Glutamatergic neuron (in vitro differentiated cells): Measurements from ENCODE around the gene STRA6. TPM values are rescaled to one million over a fixed set of nuclear protein-coding genes. Genes with fewer than 3 reads are reported as not detected.

ENCODE experiments used
- DNase-seq: peaks from one replicate; pipeline ENCODE4 v3.0.0; 2022
- H3K27ac Mint-ChIP-seq: one replicate; pipeline ENCODE4 v1.8.0; 2020; ENCODE audit warnings: mild to moderate bottlenecking, mixed read lengths, inconsistent platforms; ENCODE audit not compliant: unreplicated experiment
- H3K27me3 Mint-ChIP-seq: one replicate; pipeline ENCODE4 v1.8.0; 2020; ENCODE audit warnings: mild to moderate bottlenecking, moderate library complexity, mixed read lengths, inconsistent platforms; ENCODE audit not compliant: unreplicated experiment
- H3K36me3 Mint-ChIP-seq: one replicate; pipeline ENCODE4 v1.8.0; 2020; ENCODE audit warnings: mild to moderate bottlenecking, mixed read lengths, inconsistent platforms; ENCODE audit not compliant: unreplicated experiment
- H3K4me1 Mint-ChIP-seq: one replicate; pipeline ENCODE4 v1.8.0; 2020; ENCODE audit warnings: mild to moderate bottlenecking, low read depth, mixed read lengths, inconsistent platforms; ENCODE audit not compliant: unreplicated experiment
- H3K4me3 Mint-ChIP-seq: one replicate; pipeline ENCODE4 v1.8.0; 2020; ENCODE audit warnings: mild to moderate bottlenecking, mixed read lengths, inconsistent platforms; ENCODE audit not compliant: unreplicated experiment
- H3K9me3 Mint-ChIP-seq: one replicate; pipeline ENCODE4 v1.8.0; 2020; ENCODE audit warnings: mild to moderate bottlenecking, moderate library complexity, mixed read lengths, inconsistent platforms; ENCODE audit not compliant: unreplicated experiment
- total RNA-seq: library from RNA; stranded (reverse); fragmentation: NEBNext Ultra II Directional; extraction: Animal tissue kit (Norgen Biotek cat#: 25700); gene quantifications from one replicate; pipeline ENCODE4 v1.2.1, GENCODE V29; 2021; ENCODE audit not compliant: unreplicated experiment
- TF ChIP-seq, protein P1 (sequence below): fragments of 200-600 bp; sonication (generic); IDR thresholded peaks from one replicate; pipeline ENCODE4 v1.5.0; 2021; ENCODE audit not compliant: partially characterized antibody, unreplicated experiment

Gene STRA6
- total RNA-seq, 1 donor from 2014 or later: 8.4 TPM

DNA sequence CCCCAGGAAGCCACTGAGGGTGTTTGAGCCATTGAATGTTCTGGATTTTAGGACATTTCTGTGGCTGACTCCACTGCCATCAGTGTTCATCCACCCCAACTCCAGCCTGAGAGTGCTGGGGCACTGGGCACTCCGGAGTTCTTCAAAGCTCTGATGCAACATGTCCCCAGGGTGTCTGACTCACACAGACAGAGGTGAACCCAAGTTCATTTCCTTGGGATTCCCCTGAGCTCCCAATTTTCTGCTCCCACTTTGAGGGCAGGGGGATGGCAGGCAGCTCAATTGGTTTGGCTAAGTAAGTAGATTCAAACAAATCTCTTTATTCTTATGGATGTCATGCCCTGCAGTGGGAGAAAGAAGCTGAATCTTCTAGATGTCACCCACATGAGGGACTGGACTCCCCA is 2.2 kb downstream of the STRA6 start:
- peaks cover 6% of the 10 kb centered on the region for H3K9me3 Mint-ChIP-seq
- no peak overlapping the region for H3K4me3 Mint-ChIP-seq
- H3K27ac Mint-ChIP-seq: no peak overlapping the region
- H3K4me1 Mint-ChIP-seq: peaks cover 28% of the 10 kb centered on the region
- H3K36me3 Mint-ChIP-seq: no peaks in the 10 kb centered on the region
- no peak for DNase-seq
- TF ChIP-seq, protein P1, sequence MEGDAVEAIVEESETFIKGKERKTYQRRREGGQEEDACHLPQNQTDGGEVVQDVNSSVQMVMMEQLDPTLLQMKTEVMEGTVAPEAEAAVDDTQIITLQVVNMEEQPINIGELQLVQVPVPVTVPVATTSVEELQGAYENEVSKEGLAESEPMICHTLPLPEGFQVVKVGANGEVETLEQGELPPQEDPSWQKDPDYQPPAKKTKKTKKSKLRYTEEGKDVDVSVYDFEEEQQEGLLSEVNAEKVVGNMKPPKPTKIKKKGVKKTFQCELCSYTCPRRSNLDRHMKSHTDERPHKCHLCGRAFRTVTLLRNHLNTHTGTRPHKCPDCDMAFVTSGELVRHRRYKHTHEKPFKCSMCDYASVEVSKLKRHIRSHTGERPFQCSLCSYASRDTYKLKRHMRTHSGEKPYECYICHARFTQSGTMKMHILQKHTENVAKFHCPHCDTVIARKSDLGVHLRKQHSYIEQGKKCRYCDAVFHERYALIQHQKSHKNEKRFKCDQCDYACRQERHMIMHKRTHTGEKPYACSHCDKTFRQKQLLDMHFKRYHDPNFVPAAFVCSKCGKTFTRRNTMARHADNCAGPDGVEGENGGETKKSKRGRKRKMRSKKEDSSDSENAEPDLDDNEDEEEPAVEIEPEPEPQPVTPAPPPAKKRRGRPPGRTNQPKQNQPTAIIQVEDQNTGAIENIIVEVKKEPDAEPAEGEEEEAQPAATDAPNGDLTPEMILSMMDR: no peak
- H3K27me3 Mint-ChIP-seq: peaks cover 2% of the 10 kb centered on the region

DNA sequence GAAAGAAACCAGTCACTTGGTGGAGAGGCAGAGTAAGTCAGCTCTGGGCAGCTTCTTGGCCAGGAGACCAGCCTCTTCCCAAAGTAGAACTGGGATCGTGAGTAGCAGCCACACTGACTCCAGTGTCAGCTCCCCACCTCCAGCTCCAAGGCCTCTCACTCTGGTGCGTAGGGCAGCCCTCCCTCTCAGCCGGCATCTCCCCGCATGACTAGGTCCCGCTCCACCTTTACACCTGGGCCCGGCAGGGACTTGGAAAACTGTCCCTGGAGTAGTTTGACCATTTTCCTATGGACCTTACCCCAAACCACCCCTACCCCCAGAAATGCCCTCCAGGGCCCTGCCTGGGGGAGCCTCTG is 3.3 kb downstream of the STRA6 start:
- peaks cover 2% of the 10 kb centered on the region for H3K27me3 Mint-ChIP-seq
- H3K4me1 Mint-ChIP-seq: peaks cover 28% of the 10 kb centered on the region
- no peak overlapping the region for H3K4me3 Mint-ChIP-seq
- TF ChIP-seq, protein P1: no peak
- H3K9me3 Mint-ChIP-seq: peaks cover 6% of the 10 kb centered on the region
- no peak for DNase-seq
- no peaks in the 10 kb centered on the region for H3K36me3 Mint-ChIP-seq
- no peak overlapping the region for H3K27ac Mint-ChIP-seq

DNA sequence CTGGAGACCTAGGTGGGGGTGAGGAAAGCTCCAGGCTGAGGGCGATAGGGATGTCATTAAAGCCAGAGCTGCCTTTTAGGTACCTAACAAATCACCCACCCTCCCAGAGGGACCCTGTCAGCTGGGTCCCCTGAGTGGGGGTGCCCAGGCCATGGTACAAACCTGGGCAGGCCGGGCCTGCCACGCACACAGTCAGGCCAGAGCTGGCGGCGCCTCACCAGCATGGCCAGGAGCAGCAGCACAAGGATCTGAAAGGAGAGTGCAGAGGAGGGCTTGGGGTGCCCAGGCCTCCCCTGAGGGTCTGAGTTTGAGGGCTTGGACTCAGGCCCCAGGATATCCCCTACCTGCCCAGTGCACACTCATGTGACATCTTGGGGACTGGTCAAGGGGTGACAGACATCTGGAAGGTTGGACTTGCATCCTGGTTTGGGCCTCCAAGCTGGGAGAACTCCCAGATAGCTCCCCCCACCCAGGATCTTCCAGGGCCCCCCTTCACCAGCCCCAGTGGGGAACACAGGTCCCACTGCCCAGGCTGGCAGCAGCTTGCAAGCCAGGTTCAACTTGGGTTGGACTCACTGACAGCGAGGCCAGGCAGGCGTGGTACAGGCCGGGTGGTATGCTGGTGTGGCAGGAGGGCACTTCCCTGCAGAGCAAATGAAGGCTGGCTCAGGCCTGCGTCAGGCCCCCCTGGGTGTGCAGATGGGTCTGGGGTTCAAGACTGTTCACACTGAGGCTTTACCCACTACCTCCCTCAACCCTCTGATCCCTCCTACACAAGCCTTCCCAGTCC is 5.2 kb downstream of the STRA6 start:
- no peak for DNase-seq

DNA sequence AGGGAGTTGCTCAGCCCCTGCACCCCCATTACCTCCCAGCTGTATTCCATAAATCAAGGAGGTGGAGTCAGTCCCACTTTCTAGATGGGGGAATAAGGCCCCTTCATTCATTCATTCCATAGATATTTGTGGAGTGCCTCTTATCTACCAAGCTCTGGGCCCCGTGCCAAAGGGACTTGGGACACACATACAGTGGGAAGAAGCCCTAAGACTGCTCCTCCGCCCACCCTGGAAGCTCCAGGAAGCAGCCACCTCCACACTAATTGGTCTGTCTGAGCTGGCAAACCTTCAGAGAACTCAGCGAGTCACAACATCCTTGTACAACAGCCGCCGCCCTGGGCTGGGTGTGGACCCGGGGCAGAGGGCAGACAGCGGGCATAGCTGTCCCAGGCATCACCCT is 6.4 kb downstream of the STRA6 start:
- no peaks in the 10 kb centered on the region for H3K36me3 Mint-ChIP-seq
- TF ChIP-seq, protein P1: no peak
- no peak overlapping the region for H3K27ac Mint-ChIP-seq
- DNase-seq: no peak
- peaks cover 20% of the 10 kb centered on the region for H3K4me1 Mint-ChIP-seq
- peaks cover 5% of the 10 kb centered on the region for H3K9me3 Mint-ChIP-seq
- peaks cover 6% of the 10 kb centered on the region for H3K27me3 Mint-ChIP-seq
- no peak overlapping the region for H3K4me3 Mint-ChIP-seq

More for the DNA sequence above, 5.2 kb downstream of the STRA6 start:
- Mint-ChIP-seq H3K27ac (no peak overlapping the region), H3K4me3 (no peak overlapping the region), H3K27me3 (peaks cover 8% of the 10 kb centered on the region), H3K9me3 (peaks cover 7% of the 10 kb centered on the region), H3K4me1 (peaks cover 17% of the 10 kb centered on the region), H3K36me3 (no peaks in the 10 kb centered on the region)
- TF ChIP-seq, protein P1: no peak
